Liver (tissue), 3 donors: ENCODE measurements around the gene ARHGEF4.

Experiments
- CTCF ChIP-seq: fragments of 150-350 bp; IDR thresholded peaks from 2 replicates; pipeline ENCODE4 v1.5.1; 2017; ENCODE audit warnings: improper control_type of control experiment, low read depth, low read length; ENCODE audit not compliant: missing input control
- RAD21 ChIP-seq, 2 donors: IDR thresholded peaks; 2 replicates each; pipeline ENCODE4 v1.6.1; 2016; ENCODE audit warnings: antibody characterized with exemption in 2 of 2, mild to moderate bottlenecking in 2 of 2
- donor health status: healthy.
- donor health status: healthy.

GRCh38 chr2:130840506-130840905 lies 3.8 kb downstream of the ARHGEF4 start:
- TF ChIP-seq CTCF (no peak), RAD21 (IDR thresholded peaks at IDR 0.05) (no peak)
